ENCODE data around the gene PEX26. TPM values are rescaled to one million over a fixed set of nuclear protein-coding genes. Genes with fewer than 3 reads are reported as not detected.

Gene PEX26
- total RNA-seq, 2 donors from 2014 or later, result 43.1 to 45.7 TPM

- Histone ChIP-seq H3K27ac (ENCODE audit: low read depth, low read length) (no peak overlapping the region), H3K36me3 (ENCODE audit: control insufficient read depth, insufficient read depth, low read length) (no peaks in the 10 kb centered on the region), H3K9me3 (ENCODE audit: control insufficient read depth, low read length) (peaks cover 3% of the 10 kb centered on the region), H3K9ac (ENCODE audit: extremely low read depth, low read length, poor library complexity, severe bottlenecking) (no peak overlapping the region), H3K27me3 (ENCODE audit: control insufficient read depth, insufficient read depth, low read length, poor library complexity, severe bottlenecking) (peaks cover 34% of the 10 kb centered on the region), H3K4me1 (ENCODE audit: control insufficient read depth, insufficient read depth, low read length) (no peaks in the 10 kb centered on the region), H3K4me3 (ENCODE audit: low read length) (no peak overlapping the region)
- WGBS, 2 experiments (ENCODE audit: insufficient coverage in 1 of 2, insufficient read length in 1 of 2), result 53 to 78% methylated on average over 12 to 39 of the region's 39 CpGs
- H3K9me3 Mint-ChIP-seq, result peaks cover 20% of the 10 kb centered on the region
- peak overlapping the region; percentile 49 for H3K4me3 Mint-ChIP-seq
- H3K27ac Mint-ChIP-seq, result no peak overlapping the region
- peaks cover 60% of the 10 kb centered on the region for H3K27me3 Mint-ChIP-seq (ENCODE audit: insufficient read depth)
- DNase-seq, result no peak
- H3K36me3 Mint-ChIP-seq (ENCODE audit: low read depth), result no peaks in the 10 kb centered on the region
- no peak for TF ChIP-seq CTCF (conservative IDR thresholded peaks at IDR 0.05)
- peaks cover 3% of the 10 kb centered on the region for H3K4me1 Mint-ChIP-seq
These were observed 33.4 kb downstream of the PEX26 start for GRCh38 chr22:18110954-18111758.

GRCh38 chr22:18111759-18112330 lies 34.1 kb downstream of the PEX26 start:
- Mint-ChIP-seq H3K36me3 (ENCODE audit: low read depth) (no peaks in the 10 kb centered on the region), H3K4me3 (no peak overlapping the region), H3K9me3 (peaks cover 17% of the 10 kb centered on the region), H3K4me1 (peaks cover 3% of the 10 kb centered on the region), H3K27me3 (ENCODE audit: insufficient read depth) (peaks cover 60% of the 10 kb centered on the region), H3K27ac (no peak overlapping the region)
- Histone ChIP-seq H3K36me3 (ENCODE audit: control insufficient read depth, insufficient read depth, low read length) (no peaks in the 10 kb centered on the region), H3K27me3 (ENCODE audit: control insufficient read depth, insufficient read depth, low read length, poor library complexity, severe bottlenecking) (peaks cover 34% of the 10 kb centered on the region), H3K27ac (ENCODE audit: low read depth, low read length) (no peak overlapping the region), H3K9me3 (ENCODE audit: control insufficient read depth, low read length) (peaks cover 3% of the 10 kb centered on the region), H3K4me3 (ENCODE audit: low read length) (no peak overlapping the region), H3K9ac (ENCODE audit: extremely low read depth, low read length, poor library complexity, severe bottlenecking) (no peak overlapping the region), H3K4me1 (ENCODE audit: control insufficient read depth, insufficient read depth, low read length) (no peaks in the 10 kb centered on the region)
- WGBS, 2 experiments (ENCODE audit: insufficient coverage in 1 of 2, insufficient read length in 1 of 2), result 83 to 86% methylated on average over 5 to 12 of the region's 12 CpGs
- no peak for TF ChIP-seq CTCF (conservative IDR thresholded peaks at IDR 0.05)
- no peak for DNase-seq

GRCh38 chr22:18112440-18112839 lies 34.6 kb downstream of the PEX26 start:
- Histone ChIP-seq H3K9me3 (ENCODE audit: control insufficient read depth, low read length) (peaks cover 3% of the 10 kb centered on the region), H3K27ac (ENCODE audit: low read depth, low read length) (no peak overlapping the region), H3K9ac (ENCODE audit: extremely low read depth, low read length, poor library complexity, severe bottlenecking) (no peak overlapping the region), H3K36me3 (ENCODE audit: control insufficient read depth, insufficient read depth, low read length) (no peaks in the 10 kb centered on the region), H3K27me3 (ENCODE audit: control insufficient read depth, insufficient read depth, low read length, poor library complexity, severe bottlenecking) (peaks cover 34% of the 10 kb centered on the region), H3K4me3 (ENCODE audit: low read length) (no peak overlapping the region), H3K4me1 (ENCODE audit: control insufficient read depth, insufficient read depth, low read length) (no peaks in the 10 kb centered on the region)
- DNase-seq, result no peak
- Mint-ChIP-seq H3K27me3 (ENCODE audit: insufficient read depth) (peaks cover 56% of the 10 kb centered on the region), H3K9me3 (peaks cover 14% of the 10 kb centered on the region), H3K4me3 (no peak overlapping the region), H3K4me1 (peaks cover 3% of the 10 kb centered on the region), H3K36me3 (ENCODE audit: low read depth) (no peaks in the 10 kb centered on the region), H3K27ac (no peak overlapping the region)
- no peak for TF ChIP-seq CTCF (conservative IDR thresholded peaks at IDR 0.05)
- 88% methylated on average over 4 to 6 of the region's 6 CpGs for WGBS, 2 experiments (ENCODE audit: insufficient coverage in 1 of 2, insufficient read length in 1 of 2)

All from endodermal cell (in vitro differentiated cells).